ENCODE measurements around the gene KRT222.

KRT222 gene

GRCh38 chr17:40648384-40648968 lies 16.5 kb downstream of the KRT222 start:
- no peak for DNase-seq

GRCh38 chr17:40647624-40648383 lies 17.2 kb downstream of the KRT222 start, which contains the start of gene SMARCE1:
Gene SMARCE1 (minus strand): TSS chr17:40647818. CDS start chr17:40645802, 2,016 bp downstream.
- DNase-seq = peak; percentile 72

- DNase-seq = no peak
These were observed 18.0 kb downstream of the KRT222 start for GRCh38 chr17:40646791-40647623.

GRCh38 chr17:40645943-40646342 lies 19.0 kb downstream of the KRT222 start:
- DNase-seq = no peak

GRCh38 chr17:40645291-40645690 lies 19.7 kb downstream of the KRT222 start:
- no peak for DNase-seq

- no peak for DNase-seq
These were observed 27.0 kb downstream of the KRT222 start for GRCh38 chr17:40637931-40638330.

GRCh38 chr17:40633871-40634270 lies 31.1 kb downstream of the KRT222 start:
- no peak for DNase-seq

- no peak for DNase-seq
These were observed 32.8 kb downstream of the KRT222 start for GRCh38 chr17:40632216-40632615.

GRCh38 chr17:40629842-40630241 lies 35.1 kb downstream of the KRT222 start:
- DNase-seq = no peak

GRCh38 chr17:40625311-40625710 lies 39.7 kb downstream of the KRT222 start:
- DNase-seq = no peak

GRCh38 chr17:40623419-40624210 lies 41.4 kb downstream of the KRT222 start:
- no peak for DNase-seq

- no peak for DNase-seq
These were observed 42.5 kb downstream of the KRT222 start for GRCh38 chr17:40622509-40622928.

GRCh38 chr17:40621578-40621977 lies 43.4 kb downstream of the KRT222 start:
- DNase-seq = no peak

GRCh38 chr17:40621019-40621418 lies 44.0 kb downstream of the KRT222 start:
- no peak for DNase-seq

- no peak for DNase-seq
These were observed 46.0 kb downstream of the KRT222 start for GRCh38 chr17:40618754-40619625.

- no peak for DNase-seq
These were observed 47.2 kb downstream of the KRT222 start for GRCh38 chr17:40617678-40618240.

GRCh38 chr17:40616592-40616991 lies 48.4 kb downstream of the KRT222 start:
- no peak for DNase-seq

GRCh38 chr17:40615841-40616476 lies 49.0 kb downstream of the KRT222 start:
- no peak for DNase-seq

- no peak for DNase-seq
These were observed 49.7 kb downstream of the KRT222 start for GRCh38 chr17:40615068-40615840.
